IPS-11a (cell line): Measurements from ENCODE around the gene GDF9.
"Not testable (repeated sequence)": the region's sequence is repeated elsewhere in the genome, so short reads cannot be mapped to it uniquely, and the experiment has no call there.

ENCODE experiments used
- H3K4me3 ChIP-seq: one replicate; pipeline ENCODE4 v1.5.1; 2013; ENCODE audit warnings: low read depth, low read length, control low read depth

Gene GDF9

GRCh38 chr5:132873119-132873929 lies 7.1 kb upstream of the GDF9 start, which contains the start of gene LEAP2:
LEAP2 (plus strand) TSS chr5:132873668; CDS start chr5:132873695, 27 bp downstream.
- no peak within 1 kb of the TSS for H3K4me3 ChIP-seq

- no peak overlapping the region for H3K4me3 ChIP-seq
Observed at GRCh38 chr5:132872788-132873118, 6.5 kb upstream of the GDF9 start.

GRCh38 chr5:132871459-132872284 lies 5.4 kb upstream of the GDF9 start:
- no peak overlapping the region for H3K4me3 ChIP-seq

GRCh38 chr5:132870801-132871200 lies 4.5 kb upstream of the GDF9 start:
- no peak overlapping the region for H3K4me3 ChIP-seq

- H3K4me3 ChIP-seq, result no peak overlapping the region
Observed at GRCh38 chr5:132868754-132869153, 2.5 kb upstream of the GDF9 start.

GRCh38 chr5:132867046-132867451 lies 780 bp upstream of the GDF9 start:
- H3K4me3 ChIP-seq, result peak overlapping the region; percentile 95

GRCh38 chr5:132865668-132866341 lies 464 bp downstream of the GDF9 start:
- H3K4me3 ChIP-seq, result peak overlapping the region; percentile 95

GRCh38 chr5:132860742-132861141 lies 5.5 kb downstream of the GDF9 start:
- no peak overlapping the region for H3K4me3 ChIP-seq

GRCh38 chr5:132859889-132860437 lies 6.3 kb downstream of the GDF9 start:
- H3K4me3 ChIP-seq, result no peak overlapping the region

- H3K4me3 ChIP-seq, result no peak overlapping the region
Observed at GRCh38 chr5:132856011-132856410, 10.3 kb downstream of the GDF9 start.

GRCh38 chr5:132854992-132855391 lies 11.3 kb downstream of the GDF9 start:
- H3K4me3 ChIP-seq, result not testable (repeated sequence)

- no peak overlapping the region for H3K4me3 ChIP-seq
Observed at GRCh38 chr5:132854301-132854700, 12.0 kb downstream of the GDF9 start.

GRCh38 chr5:132853790-132854189 lies 12.5 kb downstream of the GDF9 start:
- no peak overlapping the region for H3K4me3 ChIP-seq

- H3K4me3 ChIP-seq, result no peak overlapping the region
Observed at GRCh38 chr5:132853323-132853722, 12.9 kb downstream of the GDF9 start.

- no peak overlapping the region for H3K4me3 ChIP-seq
Observed at GRCh38 chr5:132850066-132850465, 16.2 kb downstream of the GDF9 start.

- H3K4me3 ChIP-seq, result no peak overlapping the region
Observed at GRCh38 chr5:132849347-132849746, 16.9 kb downstream of the GDF9 start.

- no peak overlapping the region for H3K4me3 ChIP-seq
Observed at GRCh38 chr5:132848270-132848669, 18.0 kb downstream of the GDF9 start.

- no peak overlapping the region for H3K4me3 ChIP-seq
Observed at GRCh38 chr5:132841305-132841704, 25.0 kb downstream of the GDF9 start.

- H3K4me3 ChIP-seq, result no peak overlapping the region
Observed at GRCh38 chr5:132840896-132841295, 25.4 kb downstream of the GDF9 start.

GRCh38 chr5:132840313-132840712 lies 26.0 kb downstream of the GDF9 start:
- no peak overlapping the region for H3K4me3 ChIP-seq
